ENCODE data around the gene TP53BP2. TPM values are rescaled to one million over a fixed set of nuclear protein-coding genes. Genes with fewer than 3 reads are reported as not detected.

TP53BP2 gene
- polyA plus RNA-seq, 1 experiment = 18.6 TPM

DNA sequence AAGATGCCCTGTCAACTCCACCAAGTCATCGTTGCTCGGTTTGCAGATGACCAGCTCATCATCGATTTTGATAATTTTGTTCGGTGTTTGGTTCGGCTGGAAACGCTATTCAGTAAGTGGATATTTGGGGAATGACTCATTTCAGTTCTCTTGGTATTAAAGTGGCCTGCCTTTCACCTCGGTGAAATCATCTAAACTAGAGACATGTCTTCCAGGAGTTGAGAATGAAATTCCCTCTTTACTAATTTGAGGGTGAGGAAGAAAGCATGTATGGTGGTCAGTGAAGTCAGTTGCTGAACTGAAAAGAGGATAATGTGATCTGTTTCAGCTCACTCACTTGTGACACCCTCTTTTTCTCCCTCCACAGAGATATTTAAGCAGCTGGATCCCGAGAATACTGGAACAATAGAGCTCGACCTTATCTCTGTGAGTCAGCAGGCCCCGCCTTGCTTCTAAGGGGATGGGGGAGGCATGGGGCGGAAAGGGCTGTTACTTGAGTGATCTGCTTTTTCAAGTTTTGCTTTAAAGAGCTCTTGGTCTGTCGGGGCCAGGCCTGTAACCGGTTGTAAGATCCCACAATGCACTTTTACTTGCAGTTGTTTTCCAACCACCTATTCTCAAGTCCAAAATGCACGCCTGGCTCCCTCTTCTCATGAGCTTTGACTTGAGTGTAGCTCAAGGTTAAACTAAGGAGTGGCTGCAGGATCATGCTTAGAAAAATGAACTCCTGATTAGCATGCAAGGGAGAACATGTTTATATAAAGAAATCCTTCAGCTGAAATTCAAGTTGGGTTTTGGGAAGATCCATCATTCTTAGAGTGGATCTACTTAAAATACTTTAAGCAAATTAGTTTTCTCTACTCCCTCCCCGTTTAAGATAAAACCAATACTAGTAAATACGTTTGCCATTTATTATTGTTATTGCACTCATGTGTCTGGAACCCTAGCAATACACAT is 73.7 kb downstream of the TP53BP2 start:
- Histone ChIP-seq H3K36me3 (ENCODE audit: control insufficient read depth, insufficient read depth, low read length) (peaks cover 18% of the 10 kb centered on the region), H3K4me3 (ENCODE audit: low read depth, low read length) (no peak overlapping the region), H3K27me3 (ENCODE audit: control insufficient read depth, insufficient read depth, low read length) (no peaks in the 10 kb centered on the region)
- peak; percentile 44 for DNase-seq (ENCODE audit: low read depth)
- ChIA-PET POLR2A (interaction anchor here (0.5 kb wide), 1 partner anchor 34 kb away, joined by 3 read pairs; no protein-coding TSS in a partner anchor), CTCF (interaction anchor here (1.0 to 2.0 kb wide), 6 partner anchors 12 to 648 kb away, joined by 3 to 8 read pairs (median 4); partner anchors contain the start of gene CAPN2)
- TF ChIP-seq, protein P1, sequence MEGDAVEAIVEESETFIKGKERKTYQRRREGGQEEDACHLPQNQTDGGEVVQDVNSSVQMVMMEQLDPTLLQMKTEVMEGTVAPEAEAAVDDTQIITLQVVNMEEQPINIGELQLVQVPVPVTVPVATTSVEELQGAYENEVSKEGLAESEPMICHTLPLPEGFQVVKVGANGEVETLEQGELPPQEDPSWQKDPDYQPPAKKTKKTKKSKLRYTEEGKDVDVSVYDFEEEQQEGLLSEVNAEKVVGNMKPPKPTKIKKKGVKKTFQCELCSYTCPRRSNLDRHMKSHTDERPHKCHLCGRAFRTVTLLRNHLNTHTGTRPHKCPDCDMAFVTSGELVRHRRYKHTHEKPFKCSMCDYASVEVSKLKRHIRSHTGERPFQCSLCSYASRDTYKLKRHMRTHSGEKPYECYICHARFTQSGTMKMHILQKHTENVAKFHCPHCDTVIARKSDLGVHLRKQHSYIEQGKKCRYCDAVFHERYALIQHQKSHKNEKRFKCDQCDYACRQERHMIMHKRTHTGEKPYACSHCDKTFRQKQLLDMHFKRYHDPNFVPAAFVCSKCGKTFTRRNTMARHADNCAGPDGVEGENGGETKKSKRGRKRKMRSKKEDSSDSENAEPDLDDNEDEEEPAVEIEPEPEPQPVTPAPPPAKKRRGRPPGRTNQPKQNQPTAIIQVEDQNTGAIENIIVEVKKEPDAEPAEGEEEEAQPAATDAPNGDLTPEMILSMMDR (IDR thresholded peaks at IDR 0.05; ENCODE audit: insufficient read depth, low read depth, low read length) = no peak

GRCh38 chr1:223771469-223771813 is 74.3 kb downstream of the TP53BP2 start:
- Histone ChIP-seq H3K27me3 (ENCODE audit: control insufficient read depth, insufficient read depth, low read length) (no peaks in the 10 kb centered on the region), H3K36me3 (ENCODE audit: control insufficient read depth, insufficient read depth, low read length) (peaks cover 17% of the 10 kb centered on the region), H3K4me3 (ENCODE audit: low read depth, low read length) (no peak overlapping the region)
- CTCF ChIA-PET = interaction anchor here (1.0 to 2.0 kb wide), 5 partner anchors 11 to 648 kb away, joined by 3 to 8 read pairs (median 4); partner anchors contain the start of gene CAPN2
- TF ChIP-seq, protein P1 (IDR thresholded peaks at IDR 0.05; ENCODE audit: insufficient read depth, low read depth, low read length) = no peak
- no peak for DNase-seq (ENCODE audit: low read depth)
- POLR2A ChIA-PET = interaction anchor here (0.5 kb wide), 1 partner anchor 34 kb away, joined by 3 read pairs; no protein-coding TSS in a partner anchor

DNA sequence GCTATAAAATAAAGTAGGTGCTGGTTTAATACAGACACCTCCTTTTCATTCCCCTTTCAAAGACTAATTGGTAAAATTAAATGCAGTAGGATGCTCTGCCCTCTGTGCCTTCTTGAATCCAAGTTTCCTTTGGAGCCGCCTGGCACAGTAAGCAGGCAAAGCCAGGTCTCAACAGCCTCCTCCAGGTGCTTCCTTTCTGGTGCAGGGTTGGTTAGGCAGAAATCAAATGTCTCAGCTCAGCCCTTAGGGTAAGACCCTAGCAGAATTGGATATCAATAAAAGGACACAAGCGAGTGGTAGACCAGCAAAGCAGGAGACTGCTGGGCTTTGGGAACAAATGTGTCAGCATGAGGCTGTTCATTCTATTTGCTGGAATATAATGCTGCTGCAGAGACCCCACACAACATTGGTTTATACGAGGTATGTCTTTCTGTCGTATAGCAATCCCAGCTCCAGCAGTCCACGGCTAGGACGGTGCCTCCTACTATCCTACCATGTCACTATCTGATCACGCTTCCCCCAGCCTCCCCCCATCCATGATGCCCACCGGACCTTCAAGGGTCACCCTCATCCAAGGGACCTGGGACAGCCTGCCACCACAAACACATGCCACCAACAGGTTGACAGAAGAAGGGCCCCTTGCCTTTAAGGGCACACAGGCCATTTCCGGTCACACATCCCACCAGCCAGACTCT is 75.0 kb downstream of the TP53BP2 start:
- no peak for DNase-seq (ENCODE audit: low read depth)
- ChIA-PET CTCF (interaction anchor here (1.6 to 2.0 kb wide), 3 partner anchors 22 to 647 kb away, joined by 4 to 8 read pairs (median 4); partner anchors contain the start of gene CAPN2), POLR2A (interaction anchor here (0.6 kb wide), 1 partner anchor 76 kb away, joined by 3 read pairs; no protein-coding TSS in a partner anchor)
- TF ChIP-seq, protein P1 (IDR thresholded peaks at IDR 0.05; ENCODE audit: insufficient read depth, low read depth, low read length) = no peak
- Histone ChIP-seq H3K27me3 (ENCODE audit: control insufficient read depth, insufficient read depth, low read length) (no peaks in the 10 kb centered on the region), H3K4me3 (ENCODE audit: low read depth, low read length) (no peak overlapping the region), H3K36me3 (ENCODE audit: control insufficient read depth, insufficient read depth, low read length) (peaks cover 18% of the 10 kb centered on the region)

- ChIA-PET POLR2A (no interaction called here), CTCF (interaction anchor here (0.7 to 1.4 kb wide), 2 partner anchors 16 to 33 kb away, joined by 3 to 5 read pairs; no protein-coding TSS in a partner anchor)
- DNase-seq (ENCODE audit: low read depth) = no peak
- no peak overlapping the region for H3K4me3 ChIP-seq (ENCODE audit: low read depth, low read length)
- H3K36me3 ChIP-seq (ENCODE audit: control insufficient read depth, insufficient read depth, low read length) = peaks cover 34% of the 10 kb centered on the region
- TF ChIP-seq, protein P1 (IDR thresholded peaks at IDR 0.05; ENCODE audit: insufficient read depth, low read depth, low read length) = no peak
- H3K27me3 ChIP-seq (ENCODE audit: control insufficient read depth, insufficient read depth, low read length) = no peaks in the 10 kb centered on the region
Measured at GRCh38 chr1:223765719-223766340, 79.9 kb downstream of the TP53BP2 start.
